ENCODE results near the gene RPS6KL1. TPM values are rescaled to one million over a fixed set of nuclear protein-coding genes. Genes with fewer than 3 reads are reported as not detected.

The RPS6KL1 gene
- total RNA-seq, 2 experiments from 2014 or later = 4.2 to 4.9 TPM

- Mint-ChIP-seq H3K36me3 (no peaks in the 10 kb centered on the region), H3K9me3 (no peaks in the 10 kb centered on the region), H3K4me1 (ENCODE audit: low read depth) (peaks cover 5% of the 10 kb centered on the region), H3K4me3 (no peak overlapping the region), H3K27ac (no peak overlapping the region), H3K27me3 (no peaks in the 10 kb centered on the region)
- CTCF ChIA-PET = interaction anchor here (0.8 to 1.6 kb wide), 2 partner anchors 134 to 138 kb away, joined by 3 to 5 read pairs; no protein-coding TSS in a partner anchor
- intact Hi-C loops (cut with micrococcal nuclease) = loop anchor here (5.0 kb wide), 2 partner anchors 52 to 352 kb away; partner anchors contain the start of gene EIF2B2
- DNase-seq = no peak
- POLR2A ChIA-PET = no interaction called here
Measured at GRCh38 chr14:74949859-74950573, 27.0 kb upstream of the RPS6KL1 start.

DNA sequence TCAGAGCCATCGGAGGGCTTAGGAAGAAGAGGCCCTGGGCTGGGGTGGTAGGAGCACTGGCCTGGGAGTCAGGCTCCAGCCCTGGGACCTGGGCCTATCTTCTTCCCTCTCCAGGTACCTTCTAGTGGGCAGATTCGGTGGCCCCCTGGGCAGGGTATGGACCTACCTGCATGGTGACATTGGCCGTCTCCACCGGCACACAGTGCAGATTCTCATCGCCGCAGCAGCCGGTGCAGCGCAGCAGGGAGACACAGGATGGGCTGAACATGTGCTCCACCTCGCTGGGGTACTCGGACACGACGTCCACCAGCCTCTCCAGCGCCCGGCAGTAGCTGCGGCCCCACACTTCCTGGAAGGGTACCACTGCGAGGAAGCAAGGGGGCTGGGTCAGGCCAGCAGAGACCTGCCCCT lies 26.1 kb upstream of the RPS6KL1 start:
- no peaks in the 10 kb centered on the region for H3K27me3 Mint-ChIP-seq
- no peak for DNase-seq
- no peak overlapping the region for H3K4me3 Mint-ChIP-seq
- ChIA-PET POLR2A (no interaction called here), CTCF (interaction anchor here (0.8 to 1.6 kb wide), 2 partner anchors 135 to 139 kb away, joined by 3 to 5 read pairs; no protein-coding TSS in a partner anchor)
- no peaks in the 10 kb centered on the region for H3K9me3 Mint-ChIP-seq
- peaks cover 5% of the 10 kb centered on the region for H3K4me1 Mint-ChIP-seq (ENCODE audit: low read depth)
- no peak overlapping the region for H3K27ac Mint-ChIP-seq
- intact Hi-C loops (cut with micrococcal nuclease) = loop anchor here (5.0 kb wide), 2 partner anchors 53 to 353 kb away; partner anchors contain the start of gene EIF2B2
- no peaks in the 10 kb centered on the region for H3K36me3 Mint-ChIP-seq

DNA sequence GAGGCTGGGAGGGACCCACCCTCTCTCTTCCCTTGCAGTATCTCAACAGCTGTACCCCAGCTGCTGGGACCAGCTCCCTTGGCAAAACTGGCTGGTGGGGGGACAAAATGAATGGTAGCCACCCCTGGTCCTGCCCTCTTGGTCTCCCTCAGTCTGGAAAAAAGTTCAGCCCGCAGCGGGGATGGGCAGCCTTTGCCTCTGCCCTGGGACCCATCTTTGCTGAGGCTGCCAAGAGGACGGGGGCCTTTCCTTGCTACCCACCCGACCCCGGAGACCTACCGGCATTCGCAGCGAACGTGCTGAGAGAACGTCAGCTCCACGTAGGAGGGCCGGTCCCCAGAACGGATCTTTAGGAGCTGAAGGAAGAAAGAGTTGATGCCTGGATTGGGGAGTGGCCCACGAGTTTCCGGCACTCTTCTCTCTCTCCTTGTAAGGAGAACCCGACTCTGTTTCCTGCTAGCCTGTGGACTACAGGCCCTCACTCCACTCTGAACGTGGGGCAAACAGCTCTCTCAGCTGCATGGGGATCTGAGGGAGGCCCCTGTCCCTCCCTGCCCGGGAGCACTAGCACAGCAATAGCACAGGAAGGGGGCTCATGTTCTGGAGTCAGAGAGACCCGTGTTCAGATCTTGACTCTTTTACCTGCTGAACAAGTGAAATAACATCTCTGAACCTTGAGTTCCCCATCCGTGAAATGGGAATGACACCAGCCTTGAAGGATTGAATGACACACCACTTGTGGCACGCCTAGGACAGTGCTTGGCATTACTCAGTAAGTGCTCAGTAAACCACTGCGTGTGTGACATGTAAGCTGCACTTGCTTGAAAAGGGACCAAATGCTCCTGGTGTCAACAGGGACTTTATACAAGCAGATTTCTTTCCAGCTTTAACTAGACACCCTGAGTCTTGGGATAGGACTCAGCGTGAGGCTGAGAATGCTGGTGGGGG lies 25.4 kb upstream of the RPS6KL1 start:
- H3K4me3 Mint-ChIP-seq = no peak overlapping the region

DNA sequence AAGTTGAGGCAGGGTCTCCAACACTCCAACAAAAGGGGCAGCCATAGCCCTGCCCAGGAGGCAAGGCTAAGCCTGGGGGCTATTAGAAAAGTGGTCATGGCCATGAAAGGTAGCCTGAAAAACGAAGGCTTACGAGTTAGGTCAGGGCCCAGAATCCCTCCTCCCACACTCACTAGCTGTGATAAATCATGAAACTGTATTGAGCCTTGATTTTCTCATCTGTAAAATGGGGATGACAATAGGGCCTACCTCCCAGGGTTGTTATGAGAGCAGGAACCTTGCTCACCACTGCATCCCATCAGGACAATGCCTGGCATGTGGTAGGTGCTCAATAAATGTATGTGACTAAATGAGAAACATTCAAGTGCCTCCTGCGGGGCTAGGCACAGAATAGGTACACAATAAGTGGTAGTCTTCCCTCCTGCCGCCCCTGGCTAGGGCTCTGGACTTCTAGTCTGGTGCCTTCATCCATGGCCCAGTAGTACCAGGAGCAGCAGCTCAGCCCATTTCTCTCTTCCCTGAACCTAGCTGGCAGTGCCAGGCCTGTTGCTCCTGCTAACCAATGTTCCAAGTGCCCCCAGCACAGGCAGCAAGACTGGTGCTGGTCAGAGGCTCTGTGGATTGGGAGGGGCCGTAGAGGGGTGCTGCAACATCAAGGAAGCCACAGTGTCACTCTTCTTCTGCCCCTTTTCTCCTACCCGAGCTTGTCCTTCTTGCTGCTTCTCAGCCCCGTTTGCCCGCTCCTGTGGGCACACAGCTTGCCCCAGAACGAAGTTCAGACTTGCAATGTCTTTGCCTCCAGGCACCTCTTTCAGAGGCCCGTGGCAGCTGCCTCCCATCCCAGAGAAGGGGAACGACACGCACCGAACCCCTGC lies 24.5 kb upstream of the RPS6KL1 start:
- Mint-ChIP-seq H3K9me3 (no peaks in the 10 kb centered on the region), H3K4me1 (ENCODE audit: low read depth) (peaks cover 11% of the 10 kb centered on the region), H3K4me3 (no peak overlapping the region), H3K36me3 (no peaks in the 10 kb centered on the region), H3K27ac (no peak overlapping the region), H3K27me3 (no peaks in the 10 kb centered on the region)
- no peak for DNase-seq
- POLR2A ChIA-PET = no interaction called here
- CTCF ChIA-PET = interaction anchor here (0.5 to 4.9 kb wide), 12 partner anchors 12 to 140 kb away, joined by 3 to 71 read pairs (median 4); partner anchors contain the start of gene ACYP1
- intact Hi-C loops (cut with micrococcal nuclease) = loop anchor here (5.0 kb wide), 2 partner anchors 55 to 355 kb away; partner anchors contain the start of gene EIF2B2

More for the DNA sequence above, 25.4 kb upstream of the RPS6KL1 start:
- H3K27ac Mint-ChIP-seq = no peak overlapping the region
- intact Hi-C loops (cut with micrococcal nuclease) = loop anchor here (5.0 kb wide), 2 partner anchors 54 to 354 kb away; partner anchors contain the start of gene EIF2B2
- peaks cover 5% of the 10 kb centered on the region for H3K4me1 Mint-ChIP-seq (ENCODE audit: low read depth)
- H3K27me3 Mint-ChIP-seq = no peaks in the 10 kb centered on the region
- no peaks in the 10 kb centered on the region for H3K9me3 Mint-ChIP-seq
- POLR2A ChIA-PET = no interaction called here
- no peaks in the 10 kb centered on the region for H3K36me3 Mint-ChIP-seq
- CTCF ChIA-PET = interaction anchor here (0.8 to 4.9 kb wide), 6 partner anchors 14 to 140 kb away, joined by 3 to 71 read pairs (median 13); partner anchors contain the start of gene ACYP1
- no peak for DNase-seq

DNA sequence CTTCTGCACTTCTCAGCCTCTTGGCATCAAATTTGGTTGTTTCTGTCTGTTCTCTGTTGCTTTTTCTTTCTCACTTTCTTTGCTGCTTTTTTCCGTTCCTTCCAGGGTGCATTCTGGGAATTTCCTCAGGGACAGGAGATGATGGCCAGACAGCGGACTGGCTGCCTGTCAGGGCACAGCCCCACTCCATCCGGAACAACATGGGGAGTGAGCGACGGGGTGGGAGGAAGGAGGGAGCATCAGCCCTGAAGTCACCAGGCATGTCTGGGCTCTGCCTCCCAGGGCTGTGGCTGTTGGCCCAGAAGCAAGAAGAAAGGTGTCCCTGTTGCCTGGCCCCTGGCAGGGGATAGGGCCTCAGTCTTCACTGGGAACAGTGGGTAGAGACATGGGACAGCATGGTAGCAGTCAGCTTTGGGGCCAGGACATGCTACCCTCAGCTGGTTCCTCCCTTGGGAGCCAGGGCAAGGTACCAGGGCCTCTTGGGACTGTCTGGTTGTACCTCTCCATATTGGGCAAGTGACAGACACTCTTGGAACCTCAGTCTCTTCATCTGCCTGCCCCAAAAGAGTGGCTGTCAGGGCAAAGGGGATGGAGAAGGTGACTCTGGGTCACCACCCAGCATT lies 23.7 kb upstream of the RPS6KL1 start:
- Mint-ChIP-seq H3K27me3 (no peaks in the 10 kb centered on the region), H3K9me3 (no peaks in the 10 kb centered on the region), H3K4me3 (no peak overlapping the region), H3K4me1 (ENCODE audit: low read depth) (peaks cover 19% of the 10 kb centered on the region), H3K36me3 (no peaks in the 10 kb centered on the region), H3K27ac (no peak overlapping the region)
- DNase-seq = no peak
- intact Hi-C loops (cut with micrococcal nuclease) = loop anchor here (5.0 kb wide), 2 partner anchors 56 to 356 kb away; partner anchors contain the start of gene EIF2B2
- ChIA-PET POLR2A (no interaction called here), CTCF (interaction anchor here (0.5 to 4.9 kb wide), 25 partner anchors 8 to 356 kb away, joined by 3 to 71 read pairs (median 4); partner anchors contain the start of genes ACYP1, NEK9, PGF and RPS6KL1)

- Mint-ChIP-seq H3K27ac (no peak overlapping the region), H3K4me3 (no peak overlapping the region), H3K27me3 (no peaks in the 10 kb centered on the region), H3K36me3 (no peaks in the 10 kb centered on the region), H3K4me1 (ENCODE audit: low read depth) (peaks cover 25% of the 10 kb centered on the region), H3K9me3 (no peaks in the 10 kb centered on the region)
- POLR2A ChIA-PET = no interaction called here
- peak; percentile 84 for DNase-seq
- intact Hi-C loops (cut with micrococcal nuclease) = loop anchor here (1.0 to 5.0 kb wide), 3 partner anchors 56 to 356 kb away; partner anchors contain the start of gene EIF2B2
- CTCF ChIA-PET = interaction anchor here (0.5 to 4.9 kb wide), 38 partner anchors 8 to 420 kb away, joined by 3 to 71 read pairs (median 4); partner anchors contain the start of genes ACYP1, MLH3, NEK9 and PGF
Measured at GRCh38 chr14:74945852-74946658, 23.0 kb upstream of the RPS6KL1 start.

GRCh38 chr14:74945261-74945851 lies 22.3 kb upstream of the RPS6KL1 start:
- peak; percentile 53 for DNase-seq
- Mint-ChIP-seq H3K36me3 (no peaks in the 10 kb centered on the region), H3K4me3 (no peak overlapping the region), H3K9me3 (no peaks in the 10 kb centered on the region), H3K4me1 (ENCODE audit: low read depth) (peaks cover 27% of the 10 kb centered on the region), H3K27ac (no peak overlapping the region), H3K27me3 (no peaks in the 10 kb centered on the region)
- intact Hi-C loops (cut with micrococcal nuclease) = loop anchor here (1.0 to 5.0 kb wide), 3 partner anchors 57 to 357 kb away; partner anchors contain the start of gene EIF2B2
- ChIA-PET POLR2A (no interaction called here), CTCF (interaction anchor here (0.7 to 4.9 kb wide), 35 partner anchors 9 to 419 kb away, joined by 3 to 71 read pairs (median 4); partner anchors contain the start of genes ACYP1, MLH3, PGF and RPS6KL1)

- Mint-ChIP-seq H3K27me3 (no peaks in the 10 kb centered on the region), H3K36me3 (no peaks in the 10 kb centered on the region), H3K4me1 (ENCODE audit: low read depth) (peaks cover 37% of the 10 kb centered on the region), H3K27ac (peak overlapping the region; percentile 87), H3K4me3 (no peak overlapping the region), H3K9me3 (peaks cover 8% of the 10 kb centered on the region)
- intact Hi-C loops (cut with micrococcal nuclease) = no loop called here
- ChIA-PET CTCF (interaction anchor here (0.8 to 2.8 kb wide), 7 partner anchors 10 to 400 kb away, joined by 3 to 31 read pairs (median 5); partner anchors contain the start of genes PGF and RPS6KL1), POLR2A (no interaction called here)
- DNase-seq = no peak
Measured at GRCh38 chr14:74942608-74943007, 19.5 kb upstream of the RPS6KL1 start.

GRCh38 chr14:74942181-74942580 lies 19.1 kb upstream of the RPS6KL1 start:
- H3K27ac Mint-ChIP-seq = peak overlapping the region; percentile 87
- intact Hi-C loops (cut with micrococcal nuclease) = no loop called here
- H3K9me3 Mint-ChIP-seq = peaks cover 8% of the 10 kb centered on the region
- POLR2A ChIA-PET = interaction anchor here (0.9 kb wide), 1 partner anchor 13 kb away, joined by 3 read pairs; the partner anchor contains the start of gene PGF
- peaks cover 38% of the 10 kb centered on the region for H3K4me1 Mint-ChIP-seq (ENCODE audit: low read depth)
- no peaks in the 10 kb centered on the region for H3K27me3 Mint-ChIP-seq
- H3K4me3 Mint-ChIP-seq = peak overlapping the region; percentile 72
- no peak for DNase-seq
- CTCF ChIA-PET = interaction anchor here (0.8 to 2.8 kb wide), 7 partner anchors 10 to 146 kb away, joined by 3 to 31 read pairs (median 5); partner anchors contain the start of genes PGF and RPS6KL1
- no peaks in the 10 kb centered on the region for H3K36me3 Mint-ChIP-seq
